Retina (tissue), 1 donor: ENCODE data around the gene APBB1.

Source experiments
- DNase-seq: peaks from one replicate; pipeline ENCODE4 v3.0.0-alpha.2; 2016

APBB1 gene

DNA sequence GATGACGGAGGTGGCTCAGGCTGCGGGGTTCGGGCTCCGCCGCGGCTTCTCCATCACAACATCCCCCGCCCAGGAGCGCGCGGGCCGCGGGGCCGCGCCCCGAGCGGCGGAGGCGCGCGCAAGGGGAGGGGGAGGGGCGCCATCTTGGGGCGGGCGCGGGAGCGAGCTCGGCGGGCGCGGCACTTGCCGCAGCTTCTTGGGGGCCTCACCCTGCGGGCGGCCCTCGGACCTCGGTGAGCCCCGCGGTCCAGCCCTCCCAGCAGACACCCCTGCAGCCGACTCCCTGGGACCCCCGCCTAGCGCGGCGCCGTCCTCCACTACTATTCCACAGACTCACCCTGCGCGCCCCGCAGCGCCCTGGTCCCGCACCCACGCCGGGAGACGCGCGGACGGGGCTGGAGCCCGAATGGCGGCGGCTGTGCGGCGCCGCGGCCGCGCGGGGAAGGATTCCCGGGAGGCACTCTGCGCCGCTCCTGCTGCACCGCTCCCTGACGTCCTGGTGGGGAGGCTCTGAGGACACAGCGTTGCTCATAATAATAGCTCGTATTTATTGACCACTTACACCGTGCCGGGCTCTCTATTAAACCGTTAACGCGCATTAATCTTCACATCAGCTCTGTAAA, at the start of gene APBB1:
TSS of gene APBB1 (minus strand) at position 86 of the 623 bp plus-strand sequence. CDS start 7,747 bp downstream, outside the sequence.
- peak; percentile 92 for DNase-seq

DNA sequence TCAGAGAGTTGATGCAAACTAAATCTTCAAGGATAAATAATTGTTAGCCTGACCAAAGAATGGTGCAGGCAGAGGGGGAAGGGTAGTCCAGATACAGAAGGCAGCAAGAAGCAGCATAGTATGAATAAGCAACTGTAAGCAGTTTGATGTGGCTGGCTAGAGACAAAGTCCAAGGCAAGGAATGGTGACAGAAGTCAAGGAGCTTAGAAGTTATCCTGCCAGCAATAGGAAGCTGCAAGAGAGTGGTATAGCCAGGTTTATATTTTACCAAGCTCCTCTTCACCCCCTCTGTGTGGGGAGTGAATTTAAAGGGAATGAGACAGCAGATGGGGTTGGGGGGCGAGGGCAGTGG, 40.2 kb upstream of the APBB1 start:
- no peak for DNase-seq

DNA sequence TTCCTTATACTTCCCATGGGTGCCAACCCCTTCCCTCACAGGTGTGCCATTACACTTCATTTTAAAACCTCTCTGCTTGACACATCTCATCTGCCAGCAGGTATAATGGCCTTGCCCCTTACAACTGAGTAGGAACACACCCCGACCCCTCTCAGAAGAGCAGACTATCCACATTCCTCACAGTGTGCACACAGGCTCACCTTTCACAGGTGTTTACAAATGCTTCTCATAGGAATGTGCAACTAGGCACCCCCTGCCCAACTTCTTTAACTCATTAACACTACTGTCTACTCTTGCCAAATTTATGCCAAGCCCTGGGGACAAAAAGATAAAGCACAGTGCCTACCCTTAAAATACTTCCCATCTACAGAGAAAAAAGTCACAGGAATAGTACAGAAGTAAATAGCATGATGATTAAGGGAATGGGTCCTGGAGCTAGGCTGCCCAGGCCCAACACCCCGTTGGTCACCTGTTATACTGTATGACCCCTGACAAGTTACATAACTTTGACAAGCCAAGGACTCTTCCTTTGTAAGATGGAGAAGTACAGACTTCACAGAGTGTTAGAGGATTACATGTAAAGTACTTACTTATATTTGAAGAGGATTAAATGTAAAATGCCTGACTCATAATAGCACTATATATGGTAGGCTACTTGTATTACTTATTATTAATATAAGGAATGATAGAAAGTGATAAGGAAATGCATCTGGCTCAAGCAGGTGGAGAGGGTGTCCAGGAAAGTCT, 39.6 kb upstream of the APBB1 start:
- DNase-seq = no peak

DNA sequence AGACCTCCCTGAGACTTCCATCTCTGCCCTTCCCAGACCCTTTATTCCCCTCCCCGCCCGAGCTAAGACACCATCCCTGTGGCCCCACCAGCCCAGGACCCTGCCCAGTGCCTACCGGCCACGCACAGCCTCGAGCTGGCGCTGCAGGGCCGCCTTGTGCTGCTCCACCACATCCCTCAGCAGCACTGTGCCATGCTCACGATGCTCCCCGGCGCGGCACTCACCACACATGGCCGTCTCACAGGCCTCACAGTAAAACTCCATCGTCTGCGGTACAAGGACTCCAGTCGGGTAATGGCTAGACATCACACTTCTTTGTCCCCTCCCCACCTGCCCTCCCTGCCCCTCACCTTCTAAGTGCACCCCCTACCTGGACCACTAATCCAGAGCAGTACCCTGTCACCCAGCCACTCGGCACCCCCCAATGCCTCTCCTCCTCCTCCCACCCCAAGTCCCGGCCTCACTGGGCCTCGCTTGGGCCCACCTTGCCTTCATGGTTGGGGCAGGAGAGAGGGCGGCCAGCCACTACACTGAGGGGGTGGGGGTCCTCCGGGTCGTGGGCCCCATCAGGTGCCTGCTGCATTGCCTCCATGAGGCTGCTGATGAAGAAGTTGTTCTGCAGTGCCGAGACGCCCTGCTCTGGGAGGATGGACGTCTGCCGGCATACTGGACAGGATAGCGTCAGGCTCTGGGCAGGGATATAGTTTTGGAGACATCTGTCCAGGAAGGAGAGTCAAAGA, 38.9 kb upstream of the APBB1 start:
- no peak for DNase-seq

DNA sequence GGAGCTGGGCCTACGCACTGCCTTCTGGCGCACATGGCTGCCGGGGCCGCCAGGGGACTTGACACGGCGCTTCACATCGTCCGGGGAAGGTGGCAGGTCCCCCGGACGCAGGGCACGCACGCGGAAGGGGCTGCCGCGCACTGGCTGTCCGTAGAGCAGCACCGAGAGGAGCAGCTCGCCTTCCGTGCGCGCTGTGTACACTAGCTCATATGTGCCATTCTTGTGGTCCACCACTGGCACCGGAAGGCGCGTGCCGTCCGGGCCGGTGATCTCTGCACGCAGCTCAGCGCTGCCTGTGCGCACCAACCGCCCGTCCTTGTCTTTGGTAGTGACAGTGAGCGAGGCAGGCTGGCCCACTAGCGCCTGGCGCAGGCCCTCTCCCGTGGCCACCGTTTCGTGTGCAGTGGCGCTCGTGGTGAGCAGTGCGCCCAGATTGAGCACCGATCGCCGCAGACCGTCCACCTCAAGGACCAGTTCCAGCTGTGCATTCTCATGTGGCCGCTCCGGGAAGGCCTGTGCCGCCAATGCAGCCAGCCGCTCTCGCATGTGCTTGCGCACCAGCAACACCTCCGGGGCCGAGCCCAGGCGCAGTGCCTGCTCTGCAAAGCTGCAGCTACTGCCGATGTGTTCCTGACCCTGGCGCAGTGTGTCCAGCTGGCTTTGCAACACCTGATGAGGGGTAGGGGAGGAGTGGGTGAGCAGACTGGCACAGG, 37.6 kb upstream of the APBB1 start:
- no peak for DNase-seq

DNA sequence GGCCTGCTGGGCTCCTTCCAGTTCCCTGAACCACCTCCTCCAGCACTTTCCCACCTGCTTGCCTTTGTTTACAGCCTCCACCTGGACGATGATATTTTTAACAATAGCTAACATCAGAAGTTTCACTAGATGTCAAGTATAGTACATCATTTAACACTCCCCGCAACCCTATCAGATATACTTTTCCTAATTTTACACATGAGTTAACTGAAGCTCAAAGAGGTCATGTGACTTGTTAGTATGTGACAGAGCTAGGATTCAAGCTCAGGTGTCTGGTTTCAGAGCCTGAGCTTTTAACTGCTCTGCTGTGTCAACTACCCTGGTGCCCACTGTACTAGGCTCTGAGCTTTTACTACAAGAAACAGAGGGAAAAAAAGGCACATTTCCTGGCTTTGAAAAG, 36.2 kb upstream of the APBB1 start:
- DNase-seq = no peak

DNA sequence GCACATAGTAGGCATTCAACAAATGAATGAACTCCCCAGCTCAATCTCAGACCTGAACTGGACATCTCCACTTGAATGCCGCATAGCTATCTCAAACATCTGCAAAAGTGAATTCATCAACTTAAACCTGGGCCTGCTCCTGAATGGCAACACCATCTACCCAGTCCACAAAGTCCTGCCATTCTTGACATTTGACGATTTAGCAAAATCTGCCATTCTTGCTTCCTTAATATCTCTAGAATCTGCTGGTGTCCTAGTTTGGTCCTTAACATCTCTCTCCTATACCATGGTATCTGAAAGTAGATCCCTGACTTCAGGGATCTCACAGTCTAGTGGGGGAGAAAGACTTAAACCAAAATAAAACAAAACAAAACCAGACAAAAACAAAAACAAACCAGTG, 34.3 kb upstream of the APBB1 start:
- no peak for DNase-seq

DNA sequence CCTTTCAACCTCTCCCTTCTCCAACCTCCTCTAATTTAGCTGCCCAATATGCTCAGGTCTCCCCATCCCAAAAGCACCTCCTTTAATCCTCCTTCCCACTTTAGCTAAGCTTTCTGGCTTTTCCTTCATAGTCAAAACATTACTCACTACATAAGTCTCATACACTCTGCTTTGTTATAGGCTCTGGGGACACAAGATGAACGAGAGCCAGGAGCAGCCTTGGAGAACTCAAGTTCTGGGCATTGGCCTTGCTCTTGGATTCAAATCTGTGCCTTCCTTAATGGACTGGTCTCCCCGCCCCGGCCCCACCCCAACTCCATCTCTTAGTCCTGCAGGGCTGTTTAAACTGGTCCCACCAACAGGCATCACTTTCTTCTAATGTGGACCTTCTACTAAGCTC, 33.3 kb upstream of the APBB1 start:
- DNase-seq = no peak

DNA sequence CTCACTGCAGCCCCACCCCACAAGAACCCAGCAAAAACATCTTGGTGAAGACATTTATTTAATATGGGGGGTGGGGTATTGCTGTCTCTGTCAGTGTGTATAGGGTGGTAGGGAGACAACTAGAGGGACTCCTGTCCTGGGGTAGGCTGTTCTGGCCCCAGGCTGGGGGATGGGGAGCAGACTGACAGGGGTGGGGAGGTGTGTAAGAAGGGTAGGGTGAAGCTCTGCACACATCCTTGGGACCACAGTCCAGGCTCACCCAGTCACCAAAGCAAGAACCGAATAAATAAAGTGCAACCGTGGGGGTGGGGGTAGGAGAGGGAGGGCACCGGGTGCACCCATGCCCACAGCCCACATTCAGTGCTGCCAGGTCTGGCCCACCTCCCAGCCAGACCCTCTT, 29.7 kb upstream of the APBB1 start:
- no peak for DNase-seq

DNA sequence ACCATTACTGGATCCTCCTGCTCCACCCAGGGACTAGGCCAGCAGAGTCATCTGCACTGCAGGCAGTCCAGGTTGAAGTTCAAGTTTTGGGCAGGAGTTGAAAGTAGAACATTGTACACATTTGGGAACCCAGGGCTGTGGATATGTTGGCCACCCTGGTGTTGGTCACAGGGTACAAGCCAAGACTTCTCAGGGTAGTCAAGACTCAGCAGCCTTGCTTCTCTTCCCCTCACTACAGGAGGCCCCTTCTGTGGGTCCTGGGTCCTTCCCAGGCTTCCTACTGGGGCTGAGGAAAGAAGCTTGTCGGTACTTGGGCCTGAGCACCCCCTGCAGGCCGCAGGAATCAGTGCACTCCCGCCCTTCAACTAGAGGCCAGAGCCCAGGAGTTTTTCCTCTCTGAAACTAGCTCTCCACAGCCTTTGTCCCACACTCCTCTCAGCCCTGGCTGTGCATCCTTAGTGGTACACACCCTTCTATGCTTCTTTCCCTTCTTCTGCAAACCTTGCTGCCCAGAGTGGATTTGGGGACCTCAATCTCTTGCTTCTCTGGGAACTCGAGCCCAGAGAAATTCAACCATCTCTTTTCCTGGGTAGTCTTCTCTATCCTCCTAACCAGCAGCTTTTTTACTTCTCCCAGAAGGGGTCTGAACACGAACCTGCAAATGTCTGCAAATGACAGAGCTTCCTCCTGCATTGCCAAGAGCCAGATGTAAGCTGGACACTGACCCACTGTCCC, 24.5 kb upstream of the APBB1 start:
- peak; percentile 63 for DNase-seq

DNA sequence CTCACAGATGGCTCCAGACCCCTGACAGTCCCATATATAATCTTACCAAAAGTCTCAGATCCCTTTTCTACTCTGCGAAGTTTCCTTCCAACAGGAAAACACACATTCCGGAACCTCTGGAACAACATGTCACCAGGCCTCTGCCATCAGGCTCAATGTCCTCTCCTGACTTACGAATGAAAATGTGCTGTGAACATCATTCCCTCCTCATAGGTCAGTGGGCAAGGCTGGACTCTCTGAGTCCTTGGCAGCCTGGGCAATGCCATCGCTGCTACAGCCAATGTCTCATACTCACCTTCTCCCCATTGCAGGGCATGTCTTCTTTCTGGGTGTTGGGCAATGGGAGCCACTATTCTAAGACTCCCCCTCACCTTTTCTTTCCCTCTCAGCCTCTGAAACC, 23.5 kb upstream of the APBB1 start:
- DNase-seq = no peak

DNA sequence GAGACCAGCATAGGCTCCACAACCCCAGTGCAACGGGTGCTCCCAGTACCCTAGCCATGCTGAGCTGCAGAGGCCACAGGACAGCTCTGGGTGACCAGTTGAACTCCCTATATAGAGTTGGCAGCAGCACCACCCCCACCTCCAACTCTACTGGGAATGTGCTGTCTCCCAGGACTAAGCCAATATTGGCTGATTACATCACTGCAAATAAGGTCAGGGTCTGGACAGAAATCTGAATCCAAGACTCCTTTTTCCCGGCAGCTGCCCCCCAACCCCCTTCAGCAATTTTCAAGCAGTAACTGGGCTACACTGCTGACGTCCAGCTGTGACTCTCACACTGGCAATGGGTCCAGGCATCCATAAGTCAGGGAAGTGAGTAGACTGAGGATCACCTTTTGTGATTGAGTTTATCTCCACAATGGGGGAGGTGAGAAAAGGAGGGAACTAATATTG, 22.0 kb upstream of the APBB1 start, which contains the start of gene HPX:
TSS of gene HPX (minus strand) at position 82 of the 453 bp plus-strand sequence. CDS start at position 58, 24 bp downstream.
- DNase-seq = no peak

DNA sequence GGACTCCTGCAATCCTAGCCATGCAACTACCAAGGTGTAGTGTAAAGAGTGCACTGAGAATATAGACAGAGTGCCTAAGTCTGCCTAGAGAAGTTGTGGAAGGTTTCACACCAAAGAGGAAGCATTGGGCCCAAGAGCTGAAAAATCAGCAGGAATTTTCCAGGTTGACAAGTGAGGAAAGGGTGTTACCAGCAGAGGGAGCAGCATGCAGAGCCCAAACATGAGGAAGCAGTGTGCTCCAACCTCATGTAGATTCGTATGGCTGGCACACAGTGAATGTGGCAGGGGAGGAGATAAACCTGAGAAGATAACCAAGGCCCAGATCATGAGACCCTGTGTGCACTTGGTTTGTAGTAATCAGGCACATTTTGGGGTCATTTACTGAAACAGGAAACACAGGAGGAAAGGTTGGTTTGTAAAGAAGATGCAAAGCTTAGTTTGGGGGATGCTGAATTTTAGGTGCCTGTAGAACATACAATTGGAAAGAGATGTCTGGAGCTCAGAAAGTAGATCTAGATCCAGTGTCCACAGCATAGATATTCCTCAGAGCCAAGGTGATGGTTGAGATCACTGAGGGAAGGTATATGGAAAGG, 20.2 kb upstream of the APBB1 start:
- DNase-seq = peak; percentile 34

DNA sequence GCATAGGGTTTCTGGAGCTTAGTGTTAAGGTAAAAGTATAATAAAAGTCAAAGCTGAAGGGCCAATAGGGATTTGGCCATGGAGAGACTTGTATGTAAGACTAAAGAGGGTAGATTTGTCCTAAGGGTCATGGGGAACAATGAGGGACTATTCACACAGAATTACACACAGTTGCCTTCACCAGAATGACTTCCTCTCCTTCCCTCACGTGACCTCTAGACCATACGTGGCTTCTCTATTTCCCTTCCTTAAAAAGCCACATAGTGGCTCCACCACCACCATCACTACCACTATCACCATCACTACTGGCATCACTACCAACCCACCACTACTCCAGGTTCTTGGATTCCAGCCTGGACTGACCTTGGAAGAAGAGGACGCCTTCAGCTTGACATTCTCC, 19.1 kb upstream of the APBB1 start:
- DNase-seq = no peak

DNA sequence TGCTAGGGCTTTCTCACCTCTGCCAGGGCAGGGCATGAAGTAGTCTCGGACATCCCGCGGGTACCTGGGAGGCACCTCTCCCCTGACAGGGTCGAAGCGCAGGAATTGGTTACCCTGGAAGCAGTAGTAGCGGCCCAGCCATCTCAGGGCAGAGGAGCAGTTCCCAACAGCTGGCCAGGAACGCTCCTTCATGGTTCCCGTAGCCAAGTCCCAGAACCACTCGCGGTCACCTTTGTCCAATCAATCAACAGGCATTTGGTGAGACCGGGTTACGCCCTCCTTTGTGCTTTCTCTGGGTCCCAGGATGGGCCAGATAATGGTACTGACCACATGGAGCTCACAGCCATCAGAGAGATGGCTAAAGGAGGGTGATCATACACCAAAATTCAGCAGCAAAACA, 18.5 kb upstream of the APBB1 start:
- no peak for DNase-seq

DNA sequence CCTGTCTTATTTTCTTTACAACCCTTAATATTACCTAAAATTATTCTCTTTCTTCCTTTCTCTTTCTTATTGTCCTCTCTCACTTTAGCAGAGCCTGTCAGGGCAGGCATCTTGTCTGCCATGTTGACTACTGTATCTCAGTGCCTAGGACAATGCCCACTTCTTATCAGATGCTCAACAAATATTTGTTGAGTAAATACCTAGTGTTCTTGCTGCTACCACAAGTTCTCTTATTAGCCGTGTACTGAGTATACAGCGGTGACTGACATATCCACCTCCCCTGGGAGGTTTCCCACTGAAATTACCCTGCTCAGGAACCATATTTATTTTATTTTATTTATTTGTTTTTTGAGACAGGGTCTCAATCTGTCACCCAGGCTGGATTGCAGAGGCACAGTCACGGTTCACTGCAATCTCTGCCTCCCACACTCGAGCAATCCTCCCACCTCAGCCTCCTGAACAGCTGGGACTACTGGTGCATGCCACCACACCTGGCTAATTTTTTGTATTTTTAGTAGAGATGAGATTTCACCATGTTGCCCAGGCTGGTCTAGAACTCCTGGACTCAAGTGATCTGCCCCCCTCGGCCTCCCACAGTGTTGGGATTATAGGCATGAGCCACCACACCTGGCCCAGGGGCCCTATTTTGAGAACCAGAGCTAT, 15.2 kb upstream of the APBB1 start:
- DNase-seq = no peak

DNA sequence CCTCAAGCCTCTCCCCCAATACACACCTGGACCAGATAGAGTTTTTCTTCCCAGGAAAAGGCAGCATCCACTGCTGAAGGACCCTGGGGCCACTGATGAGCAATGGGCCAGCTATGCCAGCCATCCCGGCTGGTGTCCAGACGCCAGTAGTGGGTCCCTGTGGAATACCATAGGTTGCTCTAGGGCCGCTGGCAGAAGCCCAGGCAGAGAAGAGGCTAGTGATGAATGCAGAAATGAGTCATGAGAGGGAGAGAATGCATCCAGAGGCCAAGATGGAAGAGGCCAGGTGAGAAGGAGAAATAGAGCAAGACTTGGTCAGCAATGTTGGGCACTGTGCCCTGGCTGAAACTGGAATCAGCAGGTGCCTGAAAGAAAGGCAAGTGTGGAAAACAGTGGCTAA, 13.0 kb upstream of the APBB1 start:
- no peak for DNase-seq

DNA sequence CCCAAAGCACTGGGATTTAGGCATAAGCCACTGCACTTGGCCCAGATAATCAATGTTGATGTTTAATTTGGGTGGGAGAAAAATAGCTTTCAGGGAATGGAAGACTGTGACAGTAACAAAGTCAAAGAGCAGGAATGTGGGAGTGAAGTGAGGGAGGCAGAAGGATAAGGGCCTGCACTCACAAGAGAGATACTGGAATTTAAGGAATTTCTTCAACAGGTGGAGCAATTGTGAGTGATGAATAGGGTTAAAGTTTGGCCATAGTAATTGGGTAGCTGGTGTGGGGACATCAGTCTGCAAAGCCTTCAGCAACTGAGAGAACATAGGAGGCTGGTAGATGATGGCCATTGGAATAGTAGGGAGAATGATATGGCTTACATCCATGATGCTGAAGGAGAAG, 8.6 kb upstream of the APBB1 start:
- DNase-seq = no peak

DNA sequence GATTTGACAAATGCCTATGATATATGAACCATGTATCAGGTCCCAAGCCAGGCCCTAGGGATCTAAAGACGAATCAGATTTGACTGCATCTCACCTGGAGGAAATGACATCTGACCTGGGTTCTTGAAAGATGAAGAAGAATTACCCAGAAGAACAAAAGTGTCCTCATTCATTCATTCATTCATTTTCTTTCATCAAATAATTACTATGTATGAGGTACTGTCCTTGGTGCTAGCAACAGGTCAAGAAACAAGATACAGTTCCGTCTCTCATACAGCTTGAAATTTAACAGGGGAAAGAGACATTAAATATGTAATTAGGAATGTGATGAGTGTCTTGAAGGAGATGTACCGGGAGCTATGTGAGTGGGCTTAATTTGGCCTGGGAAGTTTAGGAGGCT, 1.8 kb upstream of the APBB1 start:
- DNase-seq = no peak

DNA sequence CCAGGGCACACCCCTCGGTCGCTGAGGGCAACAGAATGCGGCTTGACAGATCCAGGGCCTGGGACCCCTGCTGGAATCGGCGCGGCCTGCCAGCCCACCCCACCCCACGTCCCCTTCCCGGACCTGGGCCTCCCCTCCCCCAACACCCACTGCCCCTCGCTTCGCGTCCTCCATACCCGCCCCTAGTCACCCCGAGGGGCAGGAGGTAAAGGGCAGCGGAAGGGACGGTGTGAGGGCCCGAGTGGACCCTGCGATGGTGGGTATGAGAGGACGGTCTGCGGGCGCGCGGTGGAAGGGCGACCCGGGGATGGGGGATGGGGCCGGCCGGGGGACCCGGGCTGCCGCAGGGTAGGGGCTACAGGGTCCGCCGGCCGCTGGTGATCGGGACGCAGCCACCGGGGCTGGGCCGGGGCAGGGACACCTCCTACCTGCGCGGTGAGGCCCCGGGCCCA, 311 bp downstream of the APBB1 start:
- no peak for DNase-seq

DNA sequence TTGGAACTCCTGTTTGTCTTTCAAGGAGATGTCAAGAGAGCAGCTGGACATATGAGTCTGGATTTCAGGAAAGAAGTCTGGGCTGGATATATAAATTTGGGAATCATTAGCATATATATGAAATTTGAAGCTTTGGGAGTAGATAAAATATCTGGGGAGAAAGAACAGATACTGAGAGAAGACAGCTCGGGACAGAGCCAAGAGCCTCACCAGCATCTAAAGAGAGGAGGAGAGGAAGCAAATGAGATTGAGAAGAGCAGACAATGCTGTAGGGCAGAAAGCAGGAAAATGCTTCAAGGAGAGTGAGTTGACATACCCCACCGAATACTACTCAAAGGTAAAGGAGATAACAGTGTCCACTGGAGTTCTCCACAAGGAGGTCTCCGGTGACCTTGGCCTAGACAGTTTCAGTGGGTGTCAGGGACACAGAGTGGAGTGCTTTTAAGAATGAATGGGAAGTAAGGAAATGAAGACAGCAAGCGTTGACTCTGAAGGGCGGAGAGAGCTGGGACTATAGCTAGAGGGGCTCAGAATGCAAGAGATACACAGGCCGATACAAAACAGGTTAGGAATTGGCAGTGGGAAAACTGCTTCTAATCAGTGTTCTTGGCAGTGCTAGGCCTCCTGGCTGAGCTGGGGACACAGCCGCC, 862 bp downstream of the APBB1 start:
- no peak for DNase-seq
